Measurements from ENCODE around the gene MS4A1. TPM values are rescaled to one million over a fixed set of nuclear protein-coding genes. Genes with fewer than 3 reads are reported as not detected.

Gene MS4A1
- total and polyA plus RNA-seq, 2 experiments from 2014 or later, result 0.13 TPM; not detected in 1

DNA sequence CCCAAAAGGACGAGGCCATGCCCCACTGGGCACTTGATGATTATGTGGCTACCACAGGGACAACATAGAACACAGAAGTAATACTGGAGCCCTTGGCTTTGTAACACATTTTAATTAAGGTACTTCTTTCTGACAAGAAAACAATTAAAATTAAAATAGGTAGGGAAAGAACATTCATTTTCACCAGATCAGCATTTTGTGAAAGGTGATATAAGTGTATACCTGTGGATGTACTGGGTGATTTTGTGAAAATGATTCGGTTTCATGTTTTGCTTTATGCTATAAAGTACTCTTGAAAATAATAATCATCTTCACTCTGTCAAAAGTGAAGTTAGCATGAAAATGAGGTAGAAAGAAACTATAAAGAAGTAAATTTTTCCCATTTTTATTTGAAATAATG, 37.8 kb downstream of the MS4A1 start:
- Histone ChIP-seq H3K4me3 (no peak overlapping the region), H3K4me2 (ENCODE audit: unreplicated experiment) (no peak overlapping the region), H2AFZ (no peak overlapping the region), H3K36me3 (ENCODE audit: low read depth) (no peaks in the 10 kb centered on the region), H3K9me2 (ENCODE audit: insufficient read depth) (no peaks in the 10 kb centered on the region), H3K27ac (no peak overlapping the region), H3K79me2 (ENCODE audit: insufficient read depth) (no peaks in the 10 kb centered on the region), H3K4me1 (ENCODE audit: insufficient read depth) (no peaks in the 10 kb centered on the region), H4K20me1 (ENCODE audit: insufficient read depth) (no peaks in the 10 kb centered on the region), H3K9ac (no peak overlapping the region), H3F3A (ENCODE audit: insufficient read depth) (no peaks in the 10 kb centered on the region), H3K9me3 (ENCODE audit: low read depth) (no peaks in the 10 kb centered on the region), H3K27me3 (replicated peaks; ENCODE audit: insufficient read depth) (no peaks in the 10 kb centered on the region)
- TF ChIP-seq EZH2 (IDR thresholded peaks at IDR 0.05; ENCODE audit: insufficient read depth, poor library complexity, severe bottlenecking), result no peak
- no peak for TF ChIP-seq EZH2phosphoT487 (IDR thresholded peaks at IDR 0.05; ENCODE audit: insufficient read depth, low read depth)
- DNase-seq, result no peak
- 12 to 24% methylated on average over 2 of the region's 2 CpGs for WGBS, 2 experiments (ENCODE audit: low coverage in 1 of 2, low lambda C conversion rate in 2 of 2, missing lambda C conversion rate in 2 of 2)
- in situ Hi-C loops (cut with MboI), result no loop called here

- Histone ChIP-seq H3F3A (ENCODE audit: insufficient read depth) (no peaks in the 10 kb centered on the region), H3K4me3 (no peak overlapping the region), H3K27ac (no peak overlapping the region), H4K20me1 (ENCODE audit: insufficient read depth) (no peaks in the 10 kb centered on the region), H2AFZ (no peak overlapping the region), H3K36me3 (ENCODE audit: low read depth) (no peaks in the 10 kb centered on the region), H3K9me2 (ENCODE audit: insufficient read depth) (no peaks in the 10 kb centered on the region), H3K27me3 (replicated peaks; ENCODE audit: insufficient read depth) (no peaks in the 10 kb centered on the region), H3K4me1 (ENCODE audit: insufficient read depth) (no peaks in the 10 kb centered on the region), H3K9ac (no peak overlapping the region), H3K4me2 (ENCODE audit: unreplicated experiment) (no peak overlapping the region), H3K79me2 (ENCODE audit: insufficient read depth) (no peaks in the 10 kb centered on the region), H3K9me3 (ENCODE audit: low read depth) (no peaks in the 10 kb centered on the region)
- in situ Hi-C loops (cut with MboI), result no loop called here
- no peak for DNase-seq
- WGBS, 2 experiments (ENCODE audit: low coverage in 1 of 2, low lambda C conversion rate in 2 of 2, missing lambda C conversion rate in 2 of 2), result 22 to 32% methylated on average over 2 of the region's 2 CpGs
- no peak for TF ChIP-seq EZH2phosphoT487 (IDR thresholded peaks at IDR 0.05; ENCODE audit: insufficient read depth, low read depth)
- TF ChIP-seq EZH2 (IDR thresholded peaks at IDR 0.05; ENCODE audit: insufficient read depth, poor library complexity, severe bottlenecking), result no peak
Measured at GRCh38 chr11:60498399-60498798, 42.8 kb downstream of the MS4A1 start.

DNA sequence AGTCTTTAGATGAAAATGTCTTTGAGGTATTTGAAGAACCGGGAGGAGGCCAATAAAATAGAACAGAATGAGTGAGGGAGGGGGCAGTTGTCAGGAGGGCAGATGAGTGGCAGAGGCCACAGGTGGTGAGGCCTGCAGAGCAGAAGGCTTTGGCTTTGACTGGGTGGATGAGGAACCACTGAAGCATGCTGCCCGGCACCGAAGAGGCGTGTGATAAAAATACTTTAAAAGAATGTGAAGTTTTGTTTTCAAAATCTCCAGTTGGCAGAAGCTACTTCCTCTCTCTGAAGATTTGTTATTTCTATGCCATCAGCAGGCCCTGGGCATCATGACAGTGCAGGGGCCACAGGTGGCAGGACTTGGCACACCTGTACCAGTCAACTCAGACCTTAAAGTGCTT, 43.2 kb downstream of the MS4A1 start:
- H3F3A ChIP-seq (ENCODE audit: insufficient read depth), result no peaks in the 10 kb centered on the region
- in situ Hi-C loops (cut with MboI), result no loop called here
- H3K9me2 ChIP-seq (ENCODE audit: insufficient read depth), result no peaks in the 10 kb centered on the region
- H3K36me3 ChIP-seq (ENCODE audit: low read depth), result no peaks in the 10 kb centered on the region
- H3K4me3 ChIP-seq, result no peak overlapping the region
- peak; percentile 3 for DNase-seq
- WGBS, 2 experiments (ENCODE audit: low coverage in 1 of 2, low lambda C conversion rate in 2 of 2, missing lambda C conversion rate in 2 of 2), result 39 to 42% methylated on average over 4 of the region's 4 CpGs
- TF ChIP-seq EZH2phosphoT487 (IDR thresholded peaks at IDR 0.05; ENCODE audit: insufficient read depth, low read depth), result no peak
- no peak for TF ChIP-seq EZH2 (IDR thresholded peaks at IDR 0.05; ENCODE audit: insufficient read depth, poor library complexity, severe bottlenecking)
- H3K27me3 ChIP-seq (replicated peaks; ENCODE audit: insufficient read depth), result no peaks in the 10 kb centered on the region
- H3K27ac ChIP-seq, result no peak overlapping the region
- no peaks in the 10 kb centered on the region for H3K9me3 ChIP-seq (ENCODE audit: low read depth)
- H3K4me2 ChIP-seq (ENCODE audit: unreplicated experiment), result no peak overlapping the region
- no peaks in the 10 kb centered on the region for H4K20me1 ChIP-seq (ENCODE audit: insufficient read depth)
- H3K79me2 ChIP-seq (ENCODE audit: insufficient read depth), result no peaks in the 10 kb centered on the region
- no peak overlapping the region for H3K9ac ChIP-seq
- no peaks in the 10 kb centered on the region for H3K4me1 ChIP-seq (ENCODE audit: insufficient read depth)
- no peak overlapping the region for H2AFZ ChIP-seq

DNA sequence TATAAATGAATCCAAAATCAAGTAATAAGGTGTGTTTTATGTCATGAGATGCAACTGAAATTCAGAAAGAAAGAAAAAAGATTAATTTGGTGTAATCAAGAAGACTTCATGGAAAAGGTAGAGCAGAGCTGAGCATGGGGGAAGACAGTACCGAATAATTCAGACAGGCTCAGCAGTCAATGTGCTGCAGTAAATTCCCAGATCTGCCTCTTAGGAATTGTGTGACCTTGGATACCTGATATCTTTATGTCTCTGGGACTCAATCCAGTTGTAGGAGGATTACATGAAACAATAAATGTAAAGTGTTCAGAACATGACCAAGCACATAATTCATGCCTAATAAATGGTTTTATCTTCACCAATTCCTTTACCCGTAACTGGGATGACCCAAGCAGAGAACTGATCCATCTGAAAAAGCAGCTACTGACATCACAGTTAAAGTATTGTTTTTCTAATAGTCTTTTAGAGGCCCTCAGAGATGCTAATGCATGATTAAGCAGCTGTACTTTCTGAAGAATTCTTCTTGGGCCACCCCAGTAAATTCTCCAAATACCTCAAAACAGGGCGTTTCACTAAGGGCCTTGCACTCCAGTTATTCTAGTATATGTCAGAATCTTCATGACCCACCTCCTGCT, 44.7 kb downstream of the MS4A1 start:
- Histone ChIP-seq H3K27me3 (replicated peaks; ENCODE audit: insufficient read depth) (no peaks in the 10 kb centered on the region), H3K36me3 (ENCODE audit: low read depth) (no peaks in the 10 kb centered on the region), H3K9ac (no peak overlapping the region), H3K9me2 (ENCODE audit: insufficient read depth) (no peaks in the 10 kb centered on the region), H3F3A (ENCODE audit: insufficient read depth) (no peaks in the 10 kb centered on the region), H4K20me1 (ENCODE audit: insufficient read depth) (no peaks in the 10 kb centered on the region), H3K9me3 (ENCODE audit: low read depth) (no peaks in the 10 kb centered on the region), H2AFZ (no peak overlapping the region), H3K79me2 (ENCODE audit: insufficient read depth) (no peaks in the 10 kb centered on the region), H3K27ac (no peak overlapping the region), H3K4me1 (ENCODE audit: insufficient read depth) (no peaks in the 10 kb centered on the region), H3K4me2 (ENCODE audit: unreplicated experiment) (no peak overlapping the region), H3K4me3 (no peak overlapping the region)
- DNase-seq, result peak; percentile 6
- WGBS, 2 experiments (ENCODE audit: low coverage in 1 of 2, low lambda C conversion rate in 2 of 2, missing lambda C conversion rate in 2 of 2), result 11 to 14% methylated on average over 3 of the region's 3 CpGs
- in situ Hi-C loops (cut with MboI), result no loop called here
- no peak for TF ChIP-seq EZH2phosphoT487 (IDR thresholded peaks at IDR 0.05; ENCODE audit: insufficient read depth, low read depth)
- no peak for TF ChIP-seq EZH2 (IDR thresholded peaks at IDR 0.05; ENCODE audit: insufficient read depth, poor library complexity, severe bottlenecking)

All from GM23248 (cell line).